GM12878 (cell line): Measurements from ENCODE around the gene DIP2C. TPM values are rescaled to one million over a fixed set of nuclear protein-coding genes. Genes with fewer than 3 reads are reported as not detected.

Experiments
- ATAC-seq: fragments of 200-7000 bp; cut with Tn5 transposase; 3 replicates; pipeline ENCODE4 v1.9.1; 2020; ENCODE audit warnings: mild to moderate bottlenecking, moderate library complexity
- BruUV-seq: library from RNA; stranded (reverse); fragments of 400-500 nt; replicated peaks from 2 replicates; lab custom pipeline; 2021; lab: Mats Ljungman, UMichigan
- CTCF ChIA-PET: fragments of 300-600 bp; sonication (Branson Sonifier 250); formaldehyde crosslinking; extraction: SDS; loops from one replicate; lab custom pipeline; 2021; ENCODE audit warnings: inconsistent platforms; lab: Yijun Ruan, JAX
- POLR2A ChIA-PET: fragments of 350-600 bp; formaldehyde crosslinking; extraction: SDS; loops from one replicate; lab custom pipeline; 2021; ENCODE audit warnings: inconsistent platforms; lab: Charles Lee
- RAD21 ChIA-PET: fragments of 300-600 bp; sonication (Branson Sonifier 250); formaldehyde crosslinking; loops from one replicate; lab custom pipeline; 2023; ENCODE audit warnings: antibody characterized with exemption; ENCODE audit not compliant: unreplicated experiment; lab: Charles Lee
- SMC1A ChIA-PET: fragments of 300-600 bp; sonication (Branson Sonifier 250); formaldehyde crosslinking; loops from one replicate; lab custom pipeline; 2023; ENCODE audit not compliant: unreplicated experiment, uncharacterized antibody; lab: Charles Lee
- DNase-seq: peaks from one replicate; pipeline ENCODE4 v3.0.0-alpha.2; 2011; ENCODE audit warnings: low read depth, low spot score
- FAIRE-seq: peaks from 3 replicates; lab custom pipeline; 2011; peaks lifted over from hg19 to GRCh38; lab: Jason Lieb, UNC
- H2AFZ ChIP-seq: 2 replicates; pipeline ENCODE4 v1.6.0; 2011; ENCODE audit warnings: low read depth, low read length, control low read depth; ENCODE audit not compliant: control insufficient read depth
- H3K27ac ChIP-seq: 2 replicates; pipeline ENCODE4 v1.5.1; 2011; ENCODE audit warnings: control low read depth; ENCODE audit not compliant: control insufficient read depth, insufficient read depth
- H3K27me3 ChIP-seq, 2 experiments: replicated peaks in 1 of 2; 2 replicates each; pipeline versions ENCODE4 v1.6.0 to v1.6.1; 2011; ENCODE audit warnings: low read length in 1 of 2; ENCODE audit not compliant: control insufficient read depth in 2 of 2, insufficient read depth in 2 of 2
- H3K36me3 ChIP-seq, 2 experiments: 2 replicates each; pipeline ENCODE4 v1.5.1; 2011; ENCODE audit warnings: low read length in 1 of 2; ENCODE audit not compliant: control insufficient read depth in 2 of 2, insufficient read depth in 2 of 2
- H3K4me1 ChIP-seq: 2 replicates; pipeline ENCODE4 v1.6.1; 2011; ENCODE audit warnings: mild to moderate bottlenecking, low read length, moderate library complexity, mixed read lengths; ENCODE audit not compliant: control insufficient read depth, insufficient read depth
- H3K4me2 ChIP-seq: 2 replicates; pipeline ENCODE4 v1.6.0; 2011; ENCODE audit warnings: control low read depth; ENCODE audit not compliant: control insufficient read depth, insufficient read depth
- H3K4me3 ChIP-seq: fragments of 200-600 bp; sonication (generic); 2 replicates; pipeline ENCODE4 v1.5.1; 2016
- H3K79me2 ChIP-seq: 2 replicates; pipeline ENCODE4 v1.6.0; 2011; ENCODE audit warnings: low read length; ENCODE audit not compliant: control insufficient read depth, insufficient read depth
- H3K9ac ChIP-seq: 2 replicates; pipeline ENCODE4 v1.8.0; 2011; ENCODE audit warnings: low read length, control low read depth, mixed read lengths; ENCODE audit not compliant: control insufficient read depth, insufficient read depth
- H3K9me3 ChIP-seq: replicated peaks from 3 replicates; pipeline ENCODE4 v1.5.1; 2011; ENCODE audit warnings: mild to moderate bottlenecking, low read length; ENCODE audit not compliant: control insufficient read depth, insufficient read depth
- H4K20me1 ChIP-seq: 2 replicates; pipeline ENCODE4 v1.6.0; 2011; ENCODE audit not compliant: control insufficient read depth, insufficient read depth
- HCFC1 ChIP-seq: fragments of 150-350 bp; IDR thresholded peaks from 2 replicates; pipeline ENCODE4 v1.6.1; 2014; ENCODE audit warnings: low read length
- HDAC2 ChIP-seq: fragments of 200-600 bp; sonication (generic); IDR thresholded peaks from 2 replicates; pipeline ENCODE4 v1.6.1; 2017
- MTA3 ChIP-seq: IDR thresholded peaks from 2 replicates; pipeline ENCODE4 v1.6.1; 2012; ENCODE audit warnings: low read length, inconsistent platforms, borderline replicate concordance
- NR2C2 ChIP-seq: IDR thresholded peaks from 2 replicates; pipeline ENCODE4 v1.6.1; 2011; ENCODE audit warnings: borderline replicate concordance, low read depth; ENCODE audit not compliant: control insufficient read depth, insufficient read length
- PAX8 ChIP-seq: fragments of 450-650 bp; IDR thresholded peaks from 2 replicates; pipeline ENCODE4 v1.6.1; 2017; ENCODE audit warnings: mild to moderate bottlenecking, moderate library complexity
- RAD51 ChIP-seq: fragments of 450-650 bp; IDR thresholded peaks from 2 replicates; pipeline ENCODE4 v1.6.1; 2016; ENCODE audit warnings: moderate library complexity, mild to moderate bottlenecking, inconsistent platforms
- SMAD5 ChIP-seq: IDR thresholded peaks from 2 replicates; pipeline ENCODE4 v1.6.1; 2016; ENCODE audit warnings: antibody characterized with exemption, low read depth
- SREBF2 ChIP-seq: IDR thresholded peaks from 2 replicates; pipeline ENCODE4 v1.6.1; 2012; ENCODE audit warnings: mild to moderate bottlenecking, low read length
- TCF12 ChIP-seq: IDR thresholded peaks from 2 replicates; pipeline ENCODE4 v1.6.1; 2011; ENCODE audit warnings: low read depth, mild to moderate bottlenecking, low read length
- ZNF24 ChIP-seq: fragments of 450-650 bp; IDR thresholded peaks from 2 replicates; pipeline ENCODE4 v1.6.1; 2017; ENCODE audit warnings: antibody characterized with exemption, mild to moderate bottlenecking
- ZSCAN29 ChIP-seq: fragments of 450-650 bp; IDR thresholded peaks from 2 replicates; pipeline ENCODE4 v1.6.1; 2017; ENCODE audit warnings: mild to moderate bottlenecking, moderate library complexity
- ZZZ3 ChIP-seq: IDR thresholded peaks from 2 replicates; pipeline ENCODE4 v1.6.1; 2011; ENCODE audit warnings: low read depth; ENCODE audit not compliant: control insufficient read depth, insufficient read length
- WGBS: methylation state at CpG from one replicate; pipeline ENCODE4 v1.1.6; 2016; ENCODE audit warnings: low lambda C conversion rate; ENCODE audit not compliant: insufficient replicate concordance, insufficient coverage; ENCODE audit errors: missing lambda C conversion rate; 5-methylcytosine and 5-hydroxymethylcytosine counted together
- in situ Hi-C: fragments of 300-500 bp; cut with MboI; formaldehyde crosslinking; loops from 9 replicates; pipeline ENCODE4 v1.14.3; 2018; ENCODE audit warnings: mixed read lengths
- intact Hi-C: fragments of 100-400 bp; cut with micrococcal nuclease; formaldehyde crosslinking; loops from one replicate; pipeline ENCODE4 v1.14.2; 2022; ENCODE audit not compliant: unreplicated experiment
- polyA plus RNA-seq, 11 experiments: library from polyadenylated mRNA; depleted of rRNA in 4 of 11; unstranded in 6 of 11; stranded (reverse) in 5 of 11; fragments of >200 nt; fragmentation: Nextera tagmentation in 4 of 11; fragmentation: Illumina TruSeq in 1 of 11; extraction: Ambion mirVana in 4 of 11; extraction: Trizol in 1 of 11; gene quantifications; 1 replicate in 1 of 11; 2 replicates in 10 of 11; pipeline versions ENCODE4 v1.2.1 to v1.2.3, GENCODE V29; 2011 to 2016; ENCODE audit warnings: inconsistent platforms in 2 of 11, missing spikeins in 2 of 11, low read depth in 1 of 11
- total RNA-seq, 4 experiments: library from RNA; depleted of rRNA in 3 of 4; stranded (reverse); fragments of >200 nt in 3 of 4; fragmentation: Illumina TruSeq in 1 of 4; extraction: Trizol in 1 of 4; gene quantifications; 2 replicates each; pipeline versions ENCODE4 v1.2.1 to v1.2.3, GENCODE V29; 2013 to 2021
- TF ChIP-seq, protein P1 (sequence below): fragments of 450-650 bp; IDR thresholded peaks from 2 replicates; pipeline ENCODE4 v1.6.1; 2017; ENCODE audit warnings: mild to moderate bottlenecking
- TF ChIP-seq, protein P2 (sequence below): fragments of 450-650 bp; conservative IDR thresholded peaks from 2 replicates; pipeline ENCODE4 v1.6.1; 2017; ENCODE audit warnings: mild to moderate bottlenecking, moderate library complexity
- TF ChIP-seq, protein P3 (sequence below): IDR thresholded peaks from 2 replicates; pipeline ENCODE4 v1.6.1; 2011; ENCODE audit warnings: borderline replicate concordance, low read depth, mild to moderate bottlenecking, moderate library complexity, low read length; ENCODE audit not compliant: insufficient read depth, poor library complexity, severe bottlenecking
- TF ChIP-seq, protein P4 (sequence below): IDR thresholded peaks from 2 replicates; pipeline ENCODE4 v1.6.1; 2012; ENCODE audit warnings: improper control_type of control experiment, low read depth, low read length; ENCODE audit not compliant: insufficient replicate concordance

DIP2C gene
- total and polyA plus RNA-seq, 10 of the 15 experiments (the other 5 are each of a cell fraction or from before 2014, with no cell fraction given) = 0.01 to 0.10 (median 0.06) TPM

DNA sequence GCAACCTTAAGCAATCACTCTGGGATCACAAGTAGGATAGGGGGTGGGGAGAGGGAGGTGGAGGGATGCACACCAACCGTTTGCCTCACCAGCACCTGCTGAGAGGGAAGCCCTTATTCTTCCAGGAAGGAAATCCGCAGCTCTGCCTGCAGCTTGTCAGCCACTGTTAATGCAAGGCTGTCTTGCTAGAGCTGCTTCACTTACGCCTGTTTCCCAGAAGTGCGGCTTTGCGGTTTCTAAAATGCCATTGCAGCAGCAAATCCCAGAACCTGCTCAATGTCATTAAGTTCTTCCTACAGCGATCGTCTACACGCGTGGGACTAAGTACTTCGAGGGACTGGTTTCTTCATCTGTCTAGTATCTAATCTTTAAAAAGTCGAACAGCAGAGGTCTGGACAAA is 363.1 kb downstream of the DIP2C start:
- H3K4me1 ChIP-seq = peaks cover 4% of the 10 kb centered on the region
- no peak for TF ChIP-seq ZNF24
- no peak for TF ChIP-seq RAD51
- TF ChIP-seq, protein P1, sequence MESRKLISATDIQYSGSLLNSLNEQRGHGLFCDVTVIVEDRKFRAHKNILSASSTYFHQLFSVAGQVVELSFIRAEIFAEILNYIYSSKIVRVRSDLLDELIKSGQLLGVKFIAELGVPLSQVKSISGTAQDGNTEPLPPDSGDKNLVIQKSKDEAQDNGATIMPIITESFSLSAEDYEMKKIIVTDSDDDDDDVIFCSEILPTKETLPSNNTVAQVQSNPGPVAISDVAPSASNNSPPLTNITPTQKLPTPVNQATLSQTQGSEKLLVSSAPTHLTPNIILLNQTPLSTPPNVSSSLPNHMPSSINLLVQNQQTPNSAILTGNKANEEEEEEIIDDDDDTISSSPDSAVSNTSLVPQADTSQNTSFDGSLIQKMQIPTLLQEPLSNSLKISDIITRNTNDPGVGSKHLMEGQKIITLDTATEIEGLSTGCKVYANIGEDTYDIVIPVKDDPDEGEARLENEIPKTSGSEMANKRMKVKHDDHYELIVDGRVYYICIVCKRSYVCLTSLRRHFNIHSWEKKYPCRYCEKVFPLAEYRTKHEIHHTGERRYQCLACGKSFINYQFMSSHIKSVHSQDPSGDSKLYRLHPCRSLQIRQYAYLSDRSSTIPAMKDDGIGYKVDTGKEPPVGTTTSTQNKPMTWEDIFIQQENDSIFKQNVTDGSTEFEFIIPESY = no peak
- TF ChIP-seq HCFC1 = no peak
- TF ChIP-seq, protein P2, sequence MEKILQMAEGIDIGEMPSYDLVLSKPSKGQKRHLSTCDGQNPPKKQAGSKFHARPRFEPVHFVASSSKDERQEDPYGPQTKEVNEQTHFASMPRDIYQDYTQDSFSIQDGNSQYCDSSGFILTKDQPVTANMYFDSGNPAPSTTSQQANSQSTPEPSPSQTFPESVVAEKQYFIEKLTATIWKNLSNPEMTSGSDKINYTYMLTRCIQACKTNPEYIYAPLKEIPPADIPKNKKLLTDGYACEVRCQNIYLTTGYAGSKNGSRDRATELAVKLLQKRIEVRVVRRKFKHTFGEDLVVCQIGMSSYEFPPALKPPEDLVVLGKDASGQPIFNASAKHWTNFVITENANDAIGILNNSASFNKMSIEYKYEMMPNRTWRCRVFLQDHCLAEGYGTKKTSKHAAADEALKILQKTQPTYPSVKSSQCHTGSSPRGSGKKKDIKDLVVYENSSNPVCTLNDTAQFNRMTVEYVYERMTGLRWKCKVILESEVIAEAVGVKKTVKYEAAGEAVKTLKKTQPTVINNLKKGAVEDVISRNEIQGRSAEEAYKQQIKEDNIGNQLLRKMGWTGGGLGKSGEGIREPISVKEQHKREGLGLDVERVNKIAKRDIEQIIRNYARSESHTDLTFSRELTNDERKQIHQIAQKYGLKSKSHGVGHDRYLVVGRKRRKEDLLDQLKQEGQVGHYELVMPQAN = no peak
- TF ChIP-seq TCF12 = no peak
- TF ChIP-seq HDAC2 = no peak
- TF ChIP-seq PAX8 = no peak
- TF ChIP-seq, protein P3, sequence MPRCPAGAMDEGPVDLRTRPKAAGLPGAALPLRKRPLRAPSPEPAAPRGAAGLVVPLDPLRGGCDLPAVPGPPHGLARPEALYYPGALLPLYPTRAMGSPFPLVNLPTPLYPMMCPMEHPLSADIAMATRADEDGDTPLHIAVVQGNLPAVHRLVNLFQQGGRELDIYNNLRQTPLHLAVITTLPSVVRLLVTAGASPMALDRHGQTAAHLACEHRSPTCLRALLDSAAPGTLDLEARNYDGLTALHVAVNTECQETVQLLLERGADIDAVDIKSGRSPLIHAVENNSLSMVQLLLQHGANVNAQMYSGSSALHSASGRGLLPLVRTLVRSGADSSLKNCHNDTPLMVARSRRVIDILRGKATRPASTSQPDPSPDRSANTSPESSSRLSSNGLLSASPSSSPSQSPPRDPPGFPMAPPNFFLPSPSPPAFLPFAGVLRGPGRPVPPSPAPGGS = no peak
- no peak for TF ChIP-seq SMAD5
- no peak for TF ChIP-seq ZZZ3
- no peak for TF ChIP-seq ZSCAN29
- TF ChIP-seq, protein P4, sequence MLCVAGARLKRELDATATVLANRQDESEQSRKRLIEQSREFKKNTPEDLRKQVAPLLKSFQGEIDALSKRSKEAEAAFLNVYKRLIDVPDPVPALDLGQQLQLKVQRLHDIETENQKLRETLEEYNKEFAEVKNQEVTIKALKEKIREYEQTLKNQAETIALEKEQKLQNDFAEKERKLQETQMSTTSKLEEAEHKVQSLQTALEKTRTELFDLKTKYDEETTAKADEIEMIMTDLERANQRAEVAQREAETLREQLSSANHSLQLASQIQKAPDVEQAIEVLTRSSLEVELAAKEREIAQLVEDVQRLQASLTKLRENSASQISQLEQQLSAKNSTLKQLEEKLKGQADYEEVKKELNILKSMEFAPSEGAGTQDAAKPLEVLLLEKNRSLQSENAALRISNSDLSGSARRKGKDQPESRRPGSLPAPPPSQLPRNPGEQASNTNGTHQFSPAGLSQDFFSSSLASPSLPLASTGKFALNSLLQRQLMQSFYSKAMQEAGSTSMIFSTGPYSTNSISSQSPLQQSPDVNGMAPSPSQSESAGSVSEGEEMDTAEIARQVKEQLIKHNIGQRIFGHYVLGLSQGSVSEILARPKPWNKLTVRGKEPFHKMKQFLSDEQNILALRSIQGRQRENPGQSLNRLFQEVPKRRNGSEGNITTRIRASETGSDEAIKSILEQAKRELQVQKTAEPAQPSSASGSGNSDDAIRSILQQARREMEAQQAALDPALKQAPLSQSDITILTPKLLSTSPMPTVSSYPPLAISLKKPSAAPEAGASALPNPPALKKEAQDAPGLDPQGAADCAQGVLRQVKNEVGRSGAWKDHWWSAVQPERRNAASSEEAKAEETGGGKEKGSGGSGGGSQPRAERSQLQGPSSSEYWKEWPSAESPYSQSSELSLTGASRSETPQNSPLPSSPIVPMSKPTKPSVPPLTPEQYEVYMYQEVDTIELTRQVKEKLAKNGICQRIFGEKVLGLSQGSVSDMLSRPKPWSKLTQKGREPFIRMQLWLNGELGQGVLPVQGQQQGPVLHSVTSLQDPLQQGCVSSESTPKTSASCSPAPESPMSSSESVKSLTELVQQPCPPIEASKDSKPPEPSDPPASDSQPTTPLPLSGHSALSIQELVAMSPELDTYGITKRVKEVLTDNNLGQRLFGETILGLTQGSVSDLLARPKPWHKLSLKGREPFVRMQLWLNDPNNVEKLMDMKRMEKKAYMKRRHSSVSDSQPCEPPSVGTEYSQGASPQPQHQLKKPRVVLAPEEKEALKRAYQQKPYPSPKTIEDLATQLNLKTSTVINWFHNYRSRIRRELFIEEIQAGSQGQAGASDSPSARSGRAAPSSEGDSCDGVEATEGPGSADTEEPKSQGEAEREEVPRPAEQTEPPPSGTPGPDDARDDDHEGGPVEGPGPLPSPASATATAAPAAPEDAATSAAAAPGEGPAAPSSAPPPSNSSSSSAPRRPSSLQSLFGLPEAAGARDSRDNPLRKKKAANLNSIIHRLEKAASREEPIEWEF = no peak
- TF ChIP-seq MTA3 = no peak
- no peak for TF ChIP-seq SREBF2
- no peak for TF ChIP-seq NR2C2

More for the DNA sequence above, 363.1 kb downstream of the DIP2C start:
- FAIRE-seq (no peak), ATAC-seq (no peak), DNase-seq (no peak)
- Histone ChIP-seq H3K27ac (no peak overlapping the region), H3K4me3 (no peak overlapping the region), H3K27me3 (no peaks in the 10 kb centered on the region), H3K36me3 (no peaks in the 10 kb centered on the region), H3K9me3 (no peaks in the 10 kb centered on the region), H4K20me1 (no peaks in the 10 kb centered on the region), H3K79me2 (no peaks in the 10 kb centered on the region), H3K9ac (no peak overlapping the region), H3K4me2 (no peak overlapping the region), H2AFZ (no peak overlapping the region)
- ChIA-PET POLR2A (no interaction called here), SMC1A (no interaction called here), CTCF (no interaction called here), RAD21 (no interaction called here)
- no TSS peak for BruUV-seq
- WGBS = 95% methylated on average over 11 of the region's 11 CpGs
- in situ Hi-C loops = no loop called here
- intact Hi-C loops = no loop called here
